Measurements from ENCODE around the gene SNW1. TPM values are rescaled to one million over a fixed set of nuclear protein-coding genes. Genes with fewer than 3 reads are reported as not detected.

Gene SNW1
- total and polyA plus RNA-seq, 2 of the 13 experiments (the other 11 are each of a cell fraction or from before 2014, with no cell fraction given): 23.2 to 65.8 TPM

DNA sequence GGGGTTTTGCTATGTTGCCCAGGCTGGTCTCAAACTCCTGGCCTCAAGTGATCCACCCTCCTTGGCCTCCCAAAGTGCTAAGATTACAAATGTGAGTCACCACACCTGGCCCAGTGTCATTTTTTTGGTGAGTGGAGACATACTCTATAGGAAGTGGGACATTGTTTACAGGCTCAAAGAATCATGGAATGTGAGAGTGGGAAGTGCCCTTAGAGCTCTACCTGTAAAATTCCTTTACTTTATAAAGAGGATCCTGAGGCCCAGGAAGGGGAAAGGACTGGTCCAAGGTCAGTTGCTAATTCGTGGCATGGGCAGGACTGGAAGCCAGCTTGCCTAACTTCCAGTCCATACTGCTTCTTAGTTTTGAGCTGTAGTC is 30.3 kb upstream of the SNW1 start:
- Histone ChIP-seq H3K4me2 (ENCODE audit: low read depth, low read length) (peak overlapping the region; percentile 36; the same call in 1 of the 2 replicates), H3K9me3 (ENCODE audit: low read length) (no peaks in the 10 kb centered on the region), H3K36me3 (replicated peaks in 1 of 2; ENCODE audit: control insufficient read depth in 1 of 2, insufficient read depth in 2 of 2, low read length in 2 of 2) (no peaks in the 10 kb centered on the region), H3K27me3 (ENCODE audit: control insufficient read depth in 1 of 2, insufficient read depth in 2 of 2, low read length in 2 of 2) (no peaks in the 10 kb centered on the region), H3K9ac (ENCODE audit: insufficient read depth, low read depth, low read length) (no peak overlapping the region), H2AFZ (ENCODE audit: low read length) (no peak overlapping the region), H3K4me3 (replicated peaks in 1 of 3; ENCODE audit: insufficient read depth in 1 of 3, low read depth in 2 of 3, low read length in 3 of 3) (no peak overlapping the region), H4K20me1 (ENCODE audit: insufficient read depth, low read length) (no peaks in the 10 kb centered on the region), H3K4me1 (ENCODE audit: insufficient read depth, low read length) (peaks cover 43% of the 10 kb centered on the region), H3K79me2 (ENCODE audit: insufficient read depth, low read length) (no peaks in the 10 kb centered on the region), H3K27ac (ENCODE audit: extremely low read length, insufficient read depth, low read length) (no peak overlapping the region)
- peak; percentile 13; the same call in 2 of the 3 replicates for ATAC-seq
- in situ Hi-C loops (cut with HindIII; ENCODE audit: extremely low pct_ligation_motif_present, low pct_unique_long_range_greater_than_20kb) (no loop called here), intact Hi-C loops (cut with micrococcal nuclease; ENCODE audit: unreplicated experiment) (no loop called here)
- no peak for TF ChIP-seq ZBTB38 (CRISPR knock-in tag; IDR thresholded peaks at IDR 0.05)
- peak; percentile 39; the same call in 1 of the 2 replicates for TF ChIP-seq FOSL2 (CRISPR knock-in tag; IDR thresholded peaks at IDR 0.05)
- no TSS peak for BruUV-seq (replicated peaks)
- ChIA-PET CTCF (ENCODE audit: low intra/inter-chr PET ratio, low total read pairs) (no interaction called here), POLR2A (interaction anchor here (1.2 to 1.8 kb wide), 2 partner anchors 9 to 30 kb away, joined by 4 to 7 read pairs; partner anchors contain the start of genes ADCK1 and SNW1)
- peak; percentile 20 for DNase-seq (ENCODE audit: low spot score)
- WGBS (ENCODE audit: low lambda C conversion rate): 0% methylated on average over 1 of the region's 1 CpG
- FAIRE-seq: no peak

DNA sequence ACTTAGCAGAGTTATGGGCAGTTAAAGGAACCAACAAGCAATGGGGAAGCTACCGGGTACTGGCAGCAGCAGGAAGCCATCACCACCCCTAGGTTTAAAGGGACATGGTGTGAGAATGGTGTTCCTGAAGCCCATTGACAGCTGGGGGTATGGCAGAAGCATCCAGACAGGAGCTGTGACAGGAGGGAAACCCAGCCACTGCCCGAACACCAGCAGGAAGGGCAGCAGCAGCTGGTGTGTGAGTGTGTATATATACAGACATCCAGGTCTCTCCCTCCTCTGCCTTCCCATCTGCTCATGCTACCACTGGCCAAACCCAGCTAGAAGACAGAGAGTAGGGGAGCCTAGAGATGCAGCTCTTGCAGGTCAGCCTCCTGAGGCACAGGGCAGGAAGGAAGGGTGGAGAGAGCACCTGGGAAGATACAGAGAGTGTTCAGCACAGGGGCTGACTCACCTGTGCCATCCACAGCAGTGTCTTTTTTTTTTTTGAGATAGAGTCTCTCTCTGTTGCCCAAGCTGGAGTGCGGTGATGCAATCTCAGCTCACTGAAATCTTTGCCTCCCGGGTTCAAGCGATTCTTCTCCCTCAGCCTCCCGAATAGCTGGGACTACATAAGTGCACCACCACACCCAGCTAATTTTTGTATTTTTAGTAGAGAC is 29.7 kb upstream of the SNW1 start:
- no peaks in the 10 kb centered on the region for H4K20me1 ChIP-seq (ENCODE audit: insufficient read depth, low read length)
- peak overlapping the region; percentile 36; the same call in 1 of the 2 replicates for H3K4me2 ChIP-seq (ENCODE audit: low read depth, low read length)
- 0 out of 4 replicates have a peak, but pooled peaks of 1 of the 2 experiments have one; percentile 26 for TF ChIP-seq ATF4 (CRISPR knock-in tag; IDR thresholded peaks at IDR 0.05)
- no peak for TF ChIP-seq ZNF292 (CRISPR knock-in tag; IDR thresholded peaks at IDR 0.05; ENCODE audit: borderline replicate concordance, low read depth)
- TF ChIP-seq CEBPG (CRISPR knock-in tag; IDR thresholded peaks at IDR 0.05): 0 out of 2 replicates have a peak, but pooled peaks have one; percentile 29
- TF ChIP-seq CEBPB (IDR thresholded peaks at IDR 0.05; ENCODE audit: borderline replicate concordance, low read depth, low read length): peak; percentile 69
- no peak for TF ChIP-seq ARNTL (CRISPR knock-in tag; IDR thresholded peaks at IDR 0.05)
- no peaks in the 10 kb centered on the region for H3K27me3 ChIP-seq (ENCODE audit: control insufficient read depth in 1 of 2, insufficient read depth in 2 of 2, low read length in 2 of 2)
- no peaks in the 10 kb centered on the region for H3K36me3 ChIP-seq (replicated peaks in 1 of 2; ENCODE audit: control insufficient read depth in 1 of 2, insufficient read depth in 2 of 2, low read length in 2 of 2)
- CTCF ChIA-PET (ENCODE audit: low intra/inter-chr PET ratio, low total read pairs): no interaction called here
- H2AFZ ChIP-seq (ENCODE audit: low read length): no peak overlapping the region
- intact Hi-C loops (cut with micrococcal nuclease; ENCODE audit: unreplicated experiment) (no loop called here), in situ Hi-C loops (cut with HindIII; ENCODE audit: extremely low pct_ligation_motif_present, low pct_unique_long_range_greater_than_20kb) (no loop called here)
- FAIRE-seq (no peak), ATAC-seq (peak; percentile 49), DNase-seq (ENCODE audit: low spot score) (no peak)
- H3K79me2 ChIP-seq (ENCODE audit: insufficient read depth, low read length): no peaks in the 10 kb centered on the region
- 9% methylated on average over 6 of the region's 6 CpGs for WGBS (ENCODE audit: low lambda C conversion rate)
- no peak overlapping the region for H3K27ac ChIP-seq (ENCODE audit: extremely low read length, insufficient read depth, low read length)
- no peak overlapping the region for H3K4me3 ChIP-seq (replicated peaks in 1 of 3; ENCODE audit: insufficient read depth in 1 of 3, low read depth in 2 of 3, low read length in 3 of 3)
- POLR2A ChIA-PET: interaction anchor here (1.2 to 1.8 kb wide), 2 partner anchors 10 to 29 kb away, joined by 4 to 7 read pairs; partner anchors contain the start of genes ADCK1 and SNW1
- peaks cover 38% of the 10 kb centered on the region for H3K4me1 ChIP-seq (ENCODE audit: insufficient read depth, low read length)
- no TSS peak for BruUV-seq (replicated peaks)
- no peaks in the 10 kb centered on the region for H3K9me3 ChIP-seq (ENCODE audit: low read length)
- no peak overlapping the region for H3K9ac ChIP-seq (ENCODE audit: insufficient read depth, low read depth, low read length)
